BLaER1 treated with 17β-estradiol and CSF1 and Interleukin-3, amounts not matched to agents 10 nM and 100 nM (cell line): Measurements from ENCODE around the gene SMAD9.

Experiments used
- H3K27ac ChIP-seq, 11 experiments: shearing (Covaris generic); formaldehyde crosslinking; 2 replicates each; pipeline ENCODE4 v1.8.1; 2022
- H3K27me3 ChIP-seq, 11 experiments: shearing (Covaris generic); formaldehyde crosslinking; 2 replicates each; pipeline ENCODE4 v1.8.1; 2022
- H3K36me3 ChIP-seq, 11 experiments: shearing (Covaris generic); formaldehyde crosslinking; 2 replicates each; pipeline ENCODE4 v1.8.1; 2022
- H3K4me1 ChIP-seq, 10 experiments: shearing (Covaris generic); formaldehyde crosslinking; 2 replicates each; pipeline ENCODE4 v1.8.1; 2022
- H3K4me2 ChIP-seq, 11 experiments: shearing (Covaris generic); formaldehyde crosslinking; 2 replicates each; pipeline ENCODE4 v1.8.1; 2022
- H3K4me3 ChIP-seq, 10 experiments: shearing (Covaris generic); formaldehyde crosslinking; 2 replicates each; pipeline ENCODE4 v1.8.1; 2022
- H3K9ac ChIP-seq, 11 experiments: shearing (Covaris generic); formaldehyde crosslinking; 2 replicates each; pipeline ENCODE4 v1.8.1; 2022
- H3K9me3 ChIP-seq, 11 experiments: shearing (Covaris generic); formaldehyde crosslinking; replicated peaks in 1 of 11; 2 replicates each; pipeline ENCODE4 v1.8.1; 2022
- H4K20me1 ChIP-seq, 11 experiments: shearing (Covaris generic); formaldehyde crosslinking; 2 replicates each; pipeline ENCODE4 v1.8.1; 2022
- Cebpa-rat ChIP-seq, 11 experiments: shearing (Covaris generic); IDR thresholded peaks; 2 replicates each; pipeline ENCODE4 v1.8.1; 2022

SMAD9 gene

GRCh38 chr13:36820222-36820621 is 99.8 kb downstream of the SMAD9 start:
- peak overlapping the region; percentile 81 to 93 (median 83) for H3K4me3 ChIP-seq
- H3K36me3 ChIP-seq: peaks cover 0 to 29% (median 7%) of the 10 kb centered on the region in 11 experiments; a peak in 16 of 22 replicates
- peak overlapping the region in 10 of 11 experiments; percentile 73 to 93 (median 89); a peak in 17 of 22 replicates for H3K27ac ChIP-seq
- H3K4me2 ChIP-seq: peak overlapping the region; percentile 76 to 99 (median 91)
- H3K27me3 ChIP-seq: no peaks in the 10 kb centered on the region
- TF ChIP-seq Cebpa-rat (IDR thresholded peaks at IDR 0.05): no peak
- peak overlapping the region; percentile 83 to 94 (median 91) for H3K9ac ChIP-seq
- peaks cover 0 to 54% (median 21%) of the 10 kb centered on the region in 11 experiments; a peak in 11 of 22 replicates for H4K20me1 ChIP-seq
- H3K9me3 ChIP-seq: no peaks in the 10 kb centered on the region
- peaks cover 32 to 52% (median 42%) of the 10 kb centered on the region in 10 experiments for H3K4me1 ChIP-seq

GRCh38 chr13:36819739-36820090 is 100.3 kb downstream of the SMAD9 start:
- Histone ChIP-seq H4K20me1 (peaks cover 0 to 49% (median 21%) of the 10 kb centered on the region in 11 experiments; a peak in 11 of 22 replicates), H3K4me2 (peak overlapping the region; percentile 76 to 99 (median 91)), H3K4me3 (peak overlapping the region; percentile 81 to 93 (median 83)), H3K27me3 (no peaks in the 10 kb centered on the region), H3K4me1 (peaks cover 33 to 53% (median 42%) of the 10 kb centered on the region in 10 experiments), H3K9ac (peak overlapping the region; percentile 83 to 94 (median 91)), H3K9me3 (no peaks in the 10 kb centered on the region), H3K36me3 (peaks cover 0 to 24% (median 6%) of the 10 kb centered on the region in 11 experiments; a peak in 9 of 22 replicates), H3K27ac (peak overlapping the region; percentile 52 to 93 (median 89); a peak in 21 of 22 replicates)
- TF ChIP-seq Cebpa-rat (IDR thresholded peaks at IDR 0.05): no peak

DNA sequence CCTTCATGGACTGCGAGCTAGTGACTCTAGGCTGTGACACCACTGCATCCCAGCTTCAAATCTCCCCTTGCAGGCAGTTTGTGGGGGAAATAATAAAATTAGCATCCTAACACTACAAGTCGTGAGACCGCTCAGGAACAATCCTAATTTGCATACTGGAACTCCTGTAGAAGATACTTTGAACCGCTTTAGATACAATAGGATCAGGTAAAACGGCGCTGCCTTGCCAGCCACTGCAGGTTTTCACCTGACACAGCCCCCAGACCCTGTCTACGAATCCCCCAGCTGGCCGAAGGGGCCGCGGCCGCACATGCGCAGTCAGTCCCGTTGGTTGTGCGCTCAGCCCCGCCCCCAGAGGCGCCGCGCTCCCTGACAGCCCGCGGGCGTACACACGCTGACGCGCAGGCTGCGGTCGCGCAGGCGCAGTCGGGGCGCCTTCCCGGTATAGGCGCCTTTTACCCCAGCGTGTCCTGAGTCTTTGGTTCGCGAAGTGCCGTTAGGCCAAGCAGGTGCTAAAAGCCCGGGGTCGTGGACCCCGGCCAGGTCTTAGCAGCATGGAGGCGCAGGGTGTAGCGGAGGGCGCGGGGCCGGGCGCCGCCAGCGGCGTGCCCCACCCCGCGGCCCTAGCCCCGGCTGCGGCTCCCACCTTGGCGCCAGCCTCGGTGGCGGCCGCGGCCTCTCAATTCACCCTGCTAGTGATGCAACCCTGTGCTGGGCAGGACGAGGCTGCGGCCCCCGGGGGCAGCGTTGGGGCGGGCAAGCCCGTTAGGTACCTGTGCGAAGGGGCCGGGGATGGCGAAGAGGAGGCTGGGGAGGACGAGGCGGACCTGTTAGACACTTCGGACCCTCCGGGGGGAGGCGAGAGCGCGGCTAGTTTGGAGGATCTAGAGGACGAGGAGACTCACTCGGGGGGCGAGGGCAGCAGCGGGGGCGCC is 101.0 kb downstream of the SMAD9 start, which contains the start of gene RFXAP:
Gene RFXAP, plus strand, starts transcription at position 419 of the 935 bp plus-strand sequence. Its CDS starts 136 bp downstream, at position 555.
- peaks cover 0 to 17% (median 4%) of the 10 kb centered on the region in 11 experiments; a peak in 4 of 22 replicates for H3K36me3 ChIP-seq
- peaks cover 0 to 43% (median 21%) of the 10 kb centered on the region in 11 experiments; a peak in 11 of 22 replicates for H4K20me1 ChIP-seq
- H3K9ac ChIP-seq: peak within 1 kb of the TSS; percentile 83 to 94 (median 91)
- H3K9me3 ChIP-seq: no peaks in the 10 kb centered on the region
- no peaks in the 10 kb centered on the region for H3K27me3 ChIP-seq
- H3K4me1 ChIP-seq: peaks cover 39 to 57% (median 46%) of the 10 kb centered on the region in 10 experiments
- peak within 1 kb of the TSS; percentile 52 to 93 (median 89) for H3K27ac ChIP-seq
- peak within 1 kb of the TSS; percentile 81 to 93 (median 83) for H3K4me3 ChIP-seq
- TF ChIP-seq Cebpa-rat (IDR thresholded peaks at IDR 0.05): 0 out of 22 replicates have a peak, but pooled peaks of 2 of the 11 experiments have one; percentile 21 to 25
- peak within 1 kb of the TSS; percentile 76 to 99 (median 91) for H3K4me2 ChIP-seq

- peak overlapping the region; percentile 81 to 93 (median 83) for H3K4me3 ChIP-seq
- H3K27ac ChIP-seq: peak overlapping the region in 7 of 11 experiments; percentile 81 to 93 (median 89); a peak in 8 of 22 replicates
- peaks cover 0 to 36% (median 16%) of the 10 kb centered on the region in 11 experiments; a peak in 11 of 22 replicates for H4K20me1 ChIP-seq
- peaks cover 0 to 8% (median 0%) of the 10 kb centered on the region in 11 experiments; a peak in 4 of 22 replicates for H3K36me3 ChIP-seq
- no peaks in the 10 kb centered on the region for H3K27me3 ChIP-seq
- no peaks in the 10 kb centered on the region for H3K9me3 ChIP-seq
- H3K4me2 ChIP-seq: peak overlapping the region; percentile 76 to 99 (median 91)
- peak overlapping the region in 10 of 11 experiments; percentile 83 to 94 (median 91); a peak in 19 of 22 replicates for H3K9ac ChIP-seq
- peaks cover 39 to 51% (median 44%) of the 10 kb centered on the region in 10 experiments for H3K4me1 ChIP-seq
- no peak for TF ChIP-seq Cebpa-rat (IDR thresholded peaks at IDR 0.05)
These were observed 101.8 kb downstream of the SMAD9 start for GRCh38 chr13:36817996-36818803.

- Histone ChIP-seq H3K4me3 (no peak overlapping the region), H3K4me1 (peaks cover 9 to 19% (median 14%) of the 10 kb centered on the region in 10 experiments; a peak in 18 of 20 replicates), H3K9me3 (no peaks in the 10 kb centered on the region), H3K27ac (no peak overlapping the region), H3K27me3 (no peaks in the 10 kb centered on the region), H4K20me1 (peaks cover 0 to 5% (median 0%) of the 10 kb centered on the region in 11 experiments; a peak in 3 of 22 replicates), H3K9ac (no peak overlapping the region), H3K4me2 (no peak overlapping the region; a peak in 2 of 22 replicates), H3K36me3 (no peaks in the 10 kb centered on the region)
- TF ChIP-seq Cebpa-rat (IDR thresholded peaks at IDR 0.05): no peak
These were observed 105.0 kb downstream of the SMAD9 start for GRCh38 chr13:36815062-36815461.

GRCh38 chr13:36814465-36814864 is 105.6 kb downstream of the SMAD9 start:
- TF ChIP-seq Cebpa-rat (IDR thresholded peaks at IDR 0.05): no peak
- Histone ChIP-seq H3K36me3 (no peaks in the 10 kb centered on the region), H3K4me1 (peaks cover 4 to 15% (median 12%) of the 10 kb centered on the region in 10 experiments; a peak in 15 of 20 replicates), H3K9me3 (no peaks in the 10 kb centered on the region), H3K9ac (no peak overlapping the region), H3K27ac (no peak overlapping the region), H3K4me2 (peak overlapping the region in 7 of 11 experiments; percentile 7 to 48 (median 30); a peak in 11 of 22 replicates), H3K27me3 (no peaks in the 10 kb centered on the region), H4K20me1 (no peaks in the 10 kb centered on the region), H3K4me3 (no peak overlapping the region)

DNA sequence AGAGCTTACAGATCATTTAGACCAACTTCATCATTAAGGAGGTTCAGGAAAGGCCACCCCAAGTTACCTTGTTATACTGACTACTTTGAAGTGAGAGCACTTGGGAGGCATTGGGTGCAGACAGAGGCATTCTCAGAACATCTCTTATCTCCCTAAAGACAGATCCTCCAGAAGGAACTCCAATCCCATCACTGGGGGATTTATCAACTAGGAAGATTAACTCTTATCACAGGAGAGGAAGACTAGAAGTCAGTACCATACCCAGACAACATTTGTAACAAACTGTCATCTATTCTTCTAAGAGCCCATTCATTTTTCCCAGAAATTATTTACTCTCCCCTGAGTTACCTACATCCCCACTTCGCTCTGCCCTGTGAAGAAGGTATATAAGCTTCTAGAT is 106.8 kb downstream of the SMAD9 start:
- Histone ChIP-seq H3K36me3 (no peaks in the 10 kb centered on the region), H3K4me2 (no peak overlapping the region), H3K4me1 (peaks cover under 1 to 11% (median 7%) of the 10 kb centered on the region in 10 experiments; a peak in 15 of 20 replicates), H3K27me3 (no peaks in the 10 kb centered on the region), H4K20me1 (no peaks in the 10 kb centered on the region), H3K4me3 (no peak overlapping the region), H3K9ac (no peak overlapping the region), H3K27ac (no peak overlapping the region), H3K9me3 (no peaks in the 10 kb centered on the region)
- no peak for TF ChIP-seq Cebpa-rat (IDR thresholded peaks at IDR 0.05)

DNA sequence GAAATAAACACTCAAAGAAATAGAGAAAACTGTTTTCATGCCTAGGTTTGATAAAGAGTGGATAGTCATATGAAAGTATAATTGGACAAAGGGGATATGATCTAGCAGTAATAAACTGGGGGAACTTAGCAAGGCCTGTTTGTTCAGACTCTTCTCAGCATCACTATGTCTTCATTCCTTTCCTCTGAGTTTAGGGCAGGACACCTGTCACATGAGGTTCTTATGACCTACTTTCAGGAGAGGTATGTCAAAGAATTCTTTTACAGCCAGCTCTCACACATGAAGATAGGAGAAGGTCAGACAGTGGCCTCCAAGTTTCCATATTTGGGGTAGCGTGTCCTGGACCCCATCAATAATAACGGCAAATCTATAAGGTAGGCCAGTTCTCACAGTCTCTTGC is 112.4 kb downstream of the SMAD9 start:
- Histone ChIP-seq H3K4me1 (peaks cover 28 to 37% (median 35%) of the 10 kb centered on the region in 10 experiments), H3K27ac (no peak overlapping the region), H3K27me3 (no peaks in the 10 kb centered on the region), H3K4me3 (no peak overlapping the region), H3K4me2 (no peak overlapping the region), H3K9me3 (no peaks in the 10 kb centered on the region), H3K36me3 (no peaks in the 10 kb centered on the region), H3K9ac (no peak overlapping the region), H4K20me1 (no peaks in the 10 kb centered on the region)
- no peak for TF ChIP-seq Cebpa-rat (IDR thresholded peaks at IDR 0.05)
